Loucy (cell line): ENCODE data around the gene GAREM1.

Experiments
- H2AFZ ChIP-seq: fragments of 200-600 bp; sonication (generic); 2 replicates; pipeline ENCODE4 v1.6.0; 2016; ENCODE audit warnings: antibody characterized with exemption, mild to moderate bottlenecking, low read length, moderate library complexity
- H3F3A ChIP-seq: fragments of 200-600 bp; 2 replicates; pipeline ENCODE4 v1.6.0; 2016; ENCODE audit warnings: antibody characterized with exemption, low read depth, mild to moderate bottlenecking
- H3K27me3 ChIP-seq: fragments of 200-600 bp; sonication (generic); 2 replicates; pipeline ENCODE4 v1.6.1; 2014; ENCODE audit warnings: low read length, mild to moderate bottlenecking; ENCODE audit not compliant: insufficient read depth, poor library complexity, severe bottlenecking
- H3K36me3 ChIP-seq: fragments of 200-600 bp; sonication (generic); 2 replicates; pipeline ENCODE4 v1.6.1; 2016; ENCODE audit warnings: low read length; ENCODE audit not compliant: insufficient read depth
- H3K4me1 ChIP-seq: fragments of 200-600 bp; sonication (generic); 2 replicates; pipeline ENCODE4 v1.5.1; 2014; ENCODE audit warnings: low read length, mild to moderate bottlenecking; ENCODE audit not compliant: insufficient read depth, poor library complexity, severe bottlenecking
- H3K4me2 ChIP-seq: fragments of 200-600 bp; sonication (generic); 2 replicates; pipeline ENCODE4 v1.6.0; 2014; ENCODE audit warnings: antibody characterized with exemption, low read length, low read depth, mild to moderate bottlenecking; ENCODE audit not compliant: poor library complexity, severe bottlenecking
- H3K4me3 ChIP-seq: fragments of 200-600 bp; sonication (generic); 2 replicates; pipeline ENCODE4 v1.5.1; 2014; ENCODE audit warnings: low read length, mild to moderate bottlenecking, mixed read lengths; ENCODE audit not compliant: poor library complexity, severe bottlenecking
- H3K79me2 ChIP-seq: fragments of 200-600 bp; sonication (generic); 2 replicates; pipeline ENCODE4 v1.6.1; 2014; ENCODE audit warnings: low read length; ENCODE audit not compliant: insufficient read depth
- H3K9ac ChIP-seq: fragments of 200-600 bp; sonication (generic); 2 replicates; pipeline ENCODE4 v1.6.0; 2014; ENCODE audit warnings: mild to moderate bottlenecking, low read depth, low read length, moderate library complexity; ENCODE audit not compliant: poor library complexity, severe bottlenecking
- H3K9me2 ChIP-seq: fragments of 200-600 bp; sonication (generic); replicated peaks from 2 replicates; pipeline ENCODE4 v1.6.1; 2016; ENCODE audit warnings: low read depth, low read length, mixed read lengths
- H3K9me3 ChIP-seq: fragments of 200-600 bp; sonication (generic); 2 replicates; pipeline ENCODE4 v1.6.1; 2014; ENCODE audit warnings: mild to moderate bottlenecking, antibody characterized with exemption, low read length, low read depth; ENCODE audit not compliant: insufficient read depth
- H4K20me1 ChIP-seq: fragments of 200-600 bp; sonication (generic); 2 replicates; pipeline ENCODE4 v1.6.0; 2014; ENCODE audit warnings: antibody characterized with exemption, low read length, mild to moderate bottlenecking; ENCODE audit not compliant: insufficient read depth, poor library complexity, severe bottlenecking
- CTCF ChIP-seq: fragments of 200-600 bp; sonication (generic); conservative IDR thresholded peaks from 2 replicates; pipeline ENCODE4 v1.5.1; 2014; ENCODE audit warnings: mild to moderate bottlenecking, antibody characterized with exemption, low read length
- EZH2phosphoT487 ChIP-seq: fragments of 200-600 bp; IDR thresholded peaks from 2 replicates; pipeline ENCODE4 v1.6.1; 2018; ENCODE audit warnings: antibody characterized with exemption, mild to moderate bottlenecking, moderate library complexity, borderline replicate concordance

Gene GAREM1

GRCh38 chr18:32319084-32319483 lies 151.6 kb downstream of the GAREM1 start:
- no peaks in the 10 kb centered on the region for H3K27me3 ChIP-seq
- H3K9ac ChIP-seq, result no peak overlapping the region
- H3K4me1 ChIP-seq, result no peaks in the 10 kb centered on the region
- no peaks in the 10 kb centered on the region for H3F3A ChIP-seq
- H4K20me1 ChIP-seq, result no peaks in the 10 kb centered on the region
- TF ChIP-seq CTCF, result no peak
- TF ChIP-seq EZH2phosphoT487, result no peak
- no peak overlapping the region for H3K4me3 ChIP-seq
- H3K4me2 ChIP-seq, result no peak overlapping the region
- no peaks in the 10 kb centered on the region for H3K36me3 ChIP-seq
- no peaks in the 10 kb centered on the region for H3K9me2 ChIP-seq
- no peaks in the 10 kb centered on the region for H3K79me2 ChIP-seq
- no peak overlapping the region for H2AFZ ChIP-seq
- no peaks in the 10 kb centered on the region for H3K9me3 ChIP-seq

- Histone ChIP-seq H3K27me3 (no peaks in the 10 kb centered on the region), H3F3A (no peaks in the 10 kb centered on the region), H3K9me2 (no peaks in the 10 kb centered on the region), H3K79me2 (no peaks in the 10 kb centered on the region), H3K36me3 (no peaks in the 10 kb centered on the region), H3K4me3 (no peak overlapping the region), H3K9ac (no peak overlapping the region), H4K20me1 (no peaks in the 10 kb centered on the region), H3K4me2 (no peak overlapping the region), H3K4me1 (no peaks in the 10 kb centered on the region), H3K9me3 (no peaks in the 10 kb centered on the region), H2AFZ (no peak overlapping the region)
- TF ChIP-seq EZH2phosphoT487, result no peak
- no peak for TF ChIP-seq CTCF
Measured at GRCh38 chr18:32318581-32318980, 152.1 kb downstream of the GAREM1 start.

- no peaks in the 10 kb centered on the region for H4K20me1 ChIP-seq
- H3K36me3 ChIP-seq, result no peaks in the 10 kb centered on the region
- H3K4me2 ChIP-seq, result no peak overlapping the region
- no peak for TF ChIP-seq EZH2phosphoT487
- no peak for TF ChIP-seq CTCF
- H3K27me3 ChIP-seq, result no peaks in the 10 kb centered on the region
- no peaks in the 10 kb centered on the region for H3K79me2 ChIP-seq
- no peak overlapping the region for H2AFZ ChIP-seq
- H3K4me3 ChIP-seq, result no peak overlapping the region
- no peak overlapping the region for H3K9ac ChIP-seq
- no peaks in the 10 kb centered on the region for H3K9me3 ChIP-seq
- no peaks in the 10 kb centered on the region for H3F3A ChIP-seq
- no peaks in the 10 kb centered on the region for H3K4me1 ChIP-seq
- no peaks in the 10 kb centered on the region for H3K9me2 ChIP-seq
Measured at GRCh38 chr18:32317651-32318050, 153.0 kb downstream of the GAREM1 start.
